ENCODE measurements around the gene SARS1.
"Not testable (repeated sequence)": the region's sequence is repeated elsewhere in the genome, so short reads cannot be mapped to it uniquely, and the experiment has no call there.

SARS1 gene, protein sequence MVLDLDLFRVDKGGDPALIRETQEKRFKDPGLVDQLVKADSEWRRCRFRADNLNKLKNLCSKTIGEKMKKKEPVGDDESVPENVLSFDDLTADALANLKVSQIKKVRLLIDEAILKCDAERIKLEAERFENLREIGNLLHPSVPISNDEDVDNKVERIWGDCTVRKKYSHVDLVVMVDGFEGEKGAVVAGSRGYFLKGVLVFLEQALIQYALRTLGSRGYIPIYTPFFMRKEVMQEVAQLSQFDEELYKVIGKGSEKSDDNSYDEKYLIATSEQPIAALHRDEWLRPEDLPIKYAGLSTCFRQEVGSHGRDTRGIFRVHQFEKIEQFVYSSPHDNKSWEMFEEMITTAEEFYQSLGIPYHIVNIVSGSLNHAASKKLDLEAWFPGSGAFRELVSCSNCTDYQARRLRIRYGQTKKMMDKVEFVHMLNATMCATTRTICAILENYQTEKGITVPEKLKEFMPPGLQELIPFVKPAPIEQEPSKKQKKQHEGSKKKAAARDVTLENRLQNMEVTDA

DNA sequence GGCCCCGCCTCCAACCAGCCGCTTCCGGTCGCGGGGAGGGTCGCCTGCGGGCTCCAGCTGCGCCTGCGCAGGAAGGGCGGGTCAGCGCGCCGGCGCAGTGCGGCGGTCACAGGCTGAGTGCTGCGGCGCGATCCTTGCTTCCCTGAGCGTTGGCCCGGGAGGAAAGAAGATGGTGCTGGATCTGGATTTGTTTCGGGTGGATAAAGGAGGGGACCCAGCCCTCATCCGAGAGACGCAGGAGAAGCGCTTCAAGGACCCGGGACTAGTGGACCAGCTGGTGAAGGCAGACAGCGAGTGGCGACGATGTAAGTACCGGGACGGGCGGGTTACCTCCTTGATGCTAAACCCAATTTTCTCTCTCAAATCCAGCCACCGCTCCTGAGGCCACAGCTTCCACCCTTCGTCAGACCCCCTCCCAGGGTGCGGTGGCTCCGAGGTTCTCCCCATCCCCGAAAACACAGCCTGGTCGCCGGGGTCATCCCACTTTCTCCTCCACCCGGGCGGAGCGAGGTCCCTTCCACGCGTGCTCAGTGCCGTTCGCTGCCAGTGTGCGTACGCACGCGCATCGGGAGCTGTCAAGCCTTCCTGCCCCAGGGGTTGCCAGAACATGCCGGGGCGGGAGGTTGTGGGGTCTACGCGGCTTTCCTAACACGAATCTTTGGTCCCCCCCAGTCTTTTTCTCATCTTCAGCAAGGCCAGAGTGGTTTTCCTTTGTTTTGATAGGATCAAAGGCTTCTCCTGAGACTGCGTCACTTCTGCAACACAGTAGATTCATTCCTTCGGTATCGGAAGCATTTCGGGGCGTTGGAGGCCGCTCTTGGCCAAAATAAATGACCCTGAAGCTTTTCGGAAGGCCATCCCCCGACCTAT is at the start of gene SARS1:
Gene SARS1 (plus strand): TSS at position 95 of the 870 bp plus-strand sequence. CDS start 75 bp downstream, at position 170.
- peaks cover 18 to 27% of the 10 kb centered on the region in 2 donors for H3K36me3 Mint-ChIP-seq
- peak; percentile 57 for DNase-seq
- H3K4me1 Mint-ChIP-seq: peaks cover 25 to 36% of the 10 kb centered on the region in 2 donors
- peak; percentile 90 to 93 for ATAC-seq (replicated peaks)
- peak within 1 kb of the TSS; percentile 96 for H3K27ac Mint-ChIP-seq
- H3K4me3 Mint-ChIP-seq: peak within 1 kb of the TSS; percentile 93 to 99
- H3K27me3 Mint-ChIP-seq: no peaks in the 10 kb centered on the region
- no peaks in the 10 kb centered on the region for H3K9me3 Mint-ChIP-seq

DNA sequence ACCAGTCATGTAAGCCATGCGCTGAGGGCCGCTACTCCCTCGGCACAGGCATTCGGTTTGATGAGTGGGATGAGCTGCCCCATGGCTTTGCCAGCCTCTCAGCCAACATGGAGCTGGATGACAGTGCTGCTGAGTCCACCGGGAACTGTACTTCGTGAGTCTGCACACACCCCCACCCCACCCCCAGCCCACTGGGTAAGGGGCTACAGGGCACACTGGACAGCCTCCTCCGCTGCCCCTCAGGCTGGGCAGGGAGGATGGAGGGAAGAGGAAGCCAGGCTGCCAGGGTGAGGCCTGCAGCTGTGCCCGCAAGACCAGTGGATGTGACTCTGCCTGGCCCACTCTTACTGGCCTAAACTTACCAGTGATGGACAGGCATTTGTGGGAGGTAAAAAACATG is 49.2 kb upstream of the SARS1 start:
- DNase-seq: no peak
- Mint-ChIP-seq H3K4me3 (no peak overlapping the region), H3K27me3 (peaks cover 16 to 17% of the 10 kb centered on the region in 2 donors), H3K4me1 (peaks cover 8 to 10% of the 10 kb centered on the region in 2 donors), H3K9me3 (no peaks in the 10 kb centered on the region), H3K36me3 (no peaks in the 10 kb centered on the region), H3K27ac (peak overlapping the region; percentile 10)
- no peak for ATAC-seq (replicated peaks)

DNA sequence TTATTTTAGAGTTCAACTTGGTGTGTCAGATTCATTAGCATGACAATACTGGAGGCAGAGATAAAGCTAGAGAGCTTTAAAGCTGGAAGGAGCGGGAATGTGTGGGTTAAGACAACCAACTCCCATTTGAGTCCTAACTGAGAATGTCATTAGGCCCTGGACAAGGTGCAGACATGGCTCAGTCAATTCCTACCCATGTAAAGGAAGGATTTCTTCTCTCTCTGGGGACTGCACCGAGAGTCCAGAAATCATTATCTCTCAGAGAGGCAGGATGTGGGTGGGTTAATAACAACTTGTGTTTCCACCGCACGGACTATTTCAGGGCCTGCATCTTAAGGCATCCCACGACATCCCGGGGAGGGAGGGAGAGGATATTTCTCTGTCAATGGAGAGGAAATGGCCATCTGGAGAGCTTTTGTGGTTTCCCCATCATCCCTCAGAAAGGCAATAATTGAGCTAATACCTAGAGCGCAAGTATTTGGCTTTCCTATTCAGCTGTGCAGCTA is 46.7 kb upstream of the SARS1 start:
- Mint-ChIP-seq H3K9me3 (no peaks in the 10 kb centered on the region), H3K27ac (no peak overlapping the region), H3K4me3 (no peak overlapping the region), H3K36me3 (no peaks in the 10 kb centered on the region), H3K4me1 (peaks cover 4 to 6% of the 10 kb centered on the region in 2 donors), H3K27me3 (peaks cover 21 to 22% of the 10 kb centered on the region in 2 donors)
- no peak for DNase-seq
- peak in 1 of 2 donors; percentile 34 for ATAC-seq (replicated peaks)

DNA sequence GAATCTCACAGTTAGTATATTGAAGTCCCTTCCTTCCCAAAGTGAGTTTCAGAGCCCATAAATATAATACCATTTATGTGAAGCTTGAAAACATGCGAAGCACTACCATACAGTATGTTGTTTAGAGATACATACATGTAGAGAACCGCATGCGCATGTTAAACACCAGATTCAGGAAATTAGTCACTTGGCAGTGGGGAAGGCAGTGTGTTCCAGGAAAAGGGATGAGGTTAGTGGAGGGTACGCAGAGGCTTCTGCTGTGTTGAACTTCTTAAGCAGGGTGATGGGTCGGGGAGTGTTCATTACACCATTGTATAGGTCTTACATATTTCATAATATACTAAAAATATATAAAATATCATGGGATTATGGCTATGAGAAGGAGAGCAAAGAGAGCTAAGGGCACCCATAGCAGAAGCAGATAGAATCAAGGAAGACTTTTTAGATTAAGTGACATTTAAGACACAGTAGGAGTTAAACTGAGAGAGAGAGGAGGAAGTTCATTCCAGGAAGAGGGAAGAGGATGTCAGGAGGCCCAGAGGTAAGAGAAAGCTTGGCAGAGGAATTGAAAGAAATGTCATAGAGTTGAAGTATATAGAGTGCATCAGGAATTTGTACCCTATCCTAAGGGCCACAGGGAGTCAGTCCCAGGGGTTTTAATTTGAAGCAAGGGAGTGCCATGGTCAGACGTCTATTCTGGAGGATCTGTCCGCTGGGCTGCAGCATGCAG is 43.5 kb upstream of the SARS1 start:
- no peaks in the 10 kb centered on the region for H3K4me1 Mint-ChIP-seq
- no peak overlapping the region for H3K4me3 Mint-ChIP-seq
- no peak overlapping the region for H3K27ac Mint-ChIP-seq
- ATAC-seq (replicated peaks): no peak
- H3K9me3 Mint-ChIP-seq: no peaks in the 10 kb centered on the region
- peaks cover 19 to 21% of the 10 kb centered on the region in 2 donors for H3K27me3 Mint-ChIP-seq
- H3K36me3 Mint-ChIP-seq: no peaks in the 10 kb centered on the region
- DNase-seq: no peak

DNA sequence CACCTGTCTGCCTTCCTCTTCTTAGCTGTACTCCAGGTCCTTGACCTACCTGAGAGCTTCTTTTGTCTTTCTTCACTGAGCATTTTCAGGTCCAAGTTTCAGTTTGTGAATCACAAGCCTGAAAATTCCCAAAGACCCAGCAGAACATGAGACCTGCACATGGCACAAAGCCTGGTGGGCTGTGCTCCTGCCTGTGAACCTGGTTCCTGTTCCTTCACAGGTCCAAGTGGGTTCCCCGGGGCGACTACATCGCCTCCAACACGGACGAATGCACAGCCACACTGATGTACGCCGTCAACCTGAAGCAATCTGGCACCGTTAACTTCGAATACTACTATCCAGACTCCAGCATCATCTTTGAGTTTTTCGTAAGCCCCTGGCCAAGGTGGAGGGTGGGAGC is 42.1 kb upstream of the SARS1 start:
- ATAC-seq (replicated peaks): no peak
- Mint-ChIP-seq H3K27me3 (peaks cover 19 to 21% of the 10 kb centered on the region in 2 donors), H3K27ac (peak overlapping the region; percentile 9), H3K9me3 (no peaks in the 10 kb centered on the region), H3K4me1 (no peaks in the 10 kb centered on the region), H3K36me3 (no peaks in the 10 kb centered on the region), H3K4me3 (no peak overlapping the region)
- no peak for DNase-seq

DNA sequence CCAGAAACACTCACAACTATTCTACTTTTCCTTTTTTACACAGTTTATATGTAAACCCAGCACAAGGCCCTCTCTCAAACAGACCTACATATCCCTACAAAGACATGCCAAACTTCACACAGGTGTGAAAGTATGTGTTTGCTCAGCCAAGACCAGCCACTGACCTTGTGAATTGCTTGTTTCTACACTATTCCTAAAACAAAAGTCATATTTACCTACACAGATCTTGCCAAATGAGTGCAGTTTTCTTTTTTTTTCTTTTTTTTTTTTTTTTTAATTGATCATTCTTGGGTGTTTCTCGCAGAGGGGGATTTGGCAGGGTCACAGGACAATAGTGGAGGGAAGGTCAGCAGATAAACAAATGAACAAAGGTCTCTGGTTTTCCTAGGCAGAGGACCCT is 37.4 kb upstream of the SARS1 start:
- not testable (repeated sequence) for ATAC-seq (replicated peaks); H3K9me3 Mint-ChIP-seq; H3K27me3 Mint-ChIP-seq; H3K36me3 Mint-ChIP-seq; DNase-seq; H3K4me1 Mint-ChIP-seq; H3K4me3 Mint-ChIP-seq; H3K27ac Mint-ChIP-seq

DNA sequence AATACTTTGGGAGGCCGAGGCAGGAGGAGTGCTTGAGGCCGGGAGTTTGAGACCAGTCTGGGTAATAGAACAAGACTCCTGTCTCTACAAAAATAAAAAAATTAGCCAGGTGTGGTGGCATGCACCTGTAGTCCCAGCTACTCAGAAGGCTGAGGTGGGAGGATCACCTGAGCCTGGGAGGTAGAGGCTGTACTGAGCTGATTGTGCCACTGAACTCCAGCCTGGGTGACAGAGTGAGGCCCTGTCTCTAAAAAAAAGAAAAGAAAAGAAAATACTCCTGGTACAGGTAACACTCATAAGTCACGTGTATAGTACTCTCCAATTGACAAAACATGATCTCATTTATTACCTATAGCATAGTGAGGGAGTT is 33.0 kb upstream of the SARS1 start:
- H3K27ac Mint-ChIP-seq; H3K36me3 Mint-ChIP-seq; DNase-seq; H3K27me3 Mint-ChIP-seq; H3K9me3 Mint-ChIP-seq; ATAC-seq (replicated peaks); H3K4me3 Mint-ChIP-seq; H3K4me1 Mint-ChIP-seq: not testable (repeated sequence)

DNA sequence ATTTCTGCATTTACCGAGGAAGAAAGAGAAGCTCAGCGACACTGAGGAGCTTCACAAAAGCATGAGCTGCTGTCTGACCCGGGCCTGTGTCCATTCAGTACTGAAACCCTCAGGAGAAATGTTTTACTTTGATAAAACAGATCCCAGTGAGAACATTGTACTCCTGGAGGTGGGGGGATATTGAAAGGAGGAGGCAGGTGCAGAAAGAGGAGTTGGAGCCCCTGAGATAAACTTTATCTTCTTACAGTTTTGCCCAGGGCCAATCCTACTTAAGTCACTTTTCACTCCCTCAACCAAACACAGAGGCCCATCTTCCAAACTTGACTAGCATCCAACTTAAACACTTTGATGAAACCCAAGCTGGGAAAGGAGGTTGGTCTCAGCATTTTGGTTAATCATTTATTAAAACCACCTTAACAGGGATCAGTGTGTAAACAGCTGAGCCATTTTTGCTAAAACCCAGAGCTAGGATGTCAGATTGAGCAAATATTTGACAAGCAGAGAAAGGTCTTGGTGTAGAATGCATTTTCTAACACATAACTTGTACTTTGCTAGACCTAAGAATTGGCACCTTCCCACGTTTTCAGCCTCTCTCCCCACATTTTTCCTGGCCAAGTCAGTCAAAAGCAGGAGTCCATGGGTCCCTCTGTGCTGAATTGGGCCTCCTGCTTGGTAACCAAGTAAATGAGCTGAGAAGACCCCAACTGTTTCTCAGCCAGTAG is 32.5 kb upstream of the SARS1 start:
- Mint-ChIP-seq H3K9me3 (no peaks in the 10 kb centered on the region), H3K27me3 (peaks cover 11 to 14% of the 10 kb centered on the region in 2 donors), H3K4me3 (no peak overlapping the region), H3K36me3 (no peaks in the 10 kb centered on the region), H3K27ac (no peak overlapping the region), H3K4me1 (no peaks in the 10 kb centered on the region)
- ATAC-seq (replicated peaks): no peak
- no peak for DNase-seq

DNA sequence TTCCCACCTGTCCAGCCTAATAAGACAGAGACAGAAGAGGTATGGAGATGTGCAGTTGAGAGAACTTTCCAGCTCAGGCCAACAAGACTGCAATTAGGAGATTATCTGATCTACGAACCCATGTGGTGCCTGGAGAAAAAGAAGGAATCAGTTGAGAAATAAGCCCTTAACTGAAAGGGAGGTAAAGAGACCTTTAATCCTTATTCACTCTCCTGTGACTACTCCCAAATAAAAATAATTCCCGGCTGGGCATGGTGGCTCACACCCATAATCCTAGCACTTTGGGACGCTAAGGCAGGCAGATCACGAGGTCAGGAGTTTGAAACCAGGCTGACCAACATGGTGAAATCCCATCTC is 31.9 kb upstream of the SARS1 start:
- no peak for ATAC-seq (replicated peaks)
- H3K4me1 Mint-ChIP-seq: no peaks in the 10 kb centered on the region
- H3K27ac Mint-ChIP-seq: no peak overlapping the region
- DNase-seq: no peak
- H3K9me3 Mint-ChIP-seq: no peaks in the 10 kb centered on the region
- H3K27me3 Mint-ChIP-seq: peaks cover 14% of the 10 kb centered on the region in 2 donors
- no peak overlapping the region for H3K4me3 Mint-ChIP-seq
- H3K36me3 Mint-ChIP-seq: no peaks in the 10 kb centered on the region

DNA sequence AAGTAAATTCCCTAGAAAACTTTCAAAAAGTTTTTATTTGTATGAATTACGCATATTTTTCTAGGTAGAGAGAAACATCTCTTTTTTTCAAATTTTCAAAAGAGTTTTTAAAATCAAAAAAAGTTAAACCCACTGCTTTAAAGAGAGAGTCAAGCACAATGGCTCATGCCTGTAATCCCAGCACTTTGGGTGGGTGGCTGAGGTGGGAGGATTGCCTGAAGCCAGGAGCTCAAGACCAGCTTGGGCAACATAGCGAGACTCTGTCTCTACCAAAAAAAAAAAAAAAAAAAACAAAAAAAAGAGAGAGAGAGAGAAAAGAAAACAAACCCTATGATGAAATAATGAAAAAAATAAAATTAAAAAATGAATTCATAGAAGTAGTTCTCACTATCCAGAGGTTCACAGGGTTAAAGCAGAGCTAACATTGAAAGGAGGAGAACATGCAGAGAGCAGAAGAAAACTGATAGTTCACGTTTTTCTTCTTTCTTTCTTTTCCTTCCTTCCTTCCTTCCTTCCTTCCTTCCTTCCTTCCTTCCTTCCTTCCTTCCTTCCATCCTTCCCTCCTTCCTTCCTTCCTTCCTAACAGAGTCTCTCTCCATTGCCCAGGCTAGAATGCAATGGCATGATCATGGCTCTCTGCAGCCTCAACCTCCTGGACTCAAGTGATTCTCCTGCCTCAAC is 30.5 kb upstream of the SARS1 start:
- DNase-seq (no peak), ATAC-seq (replicated peaks) (no peak)
- H3K36me3 Mint-ChIP-seq: no peaks in the 10 kb centered on the region
- no peaks in the 10 kb centered on the region for H3K4me1 Mint-ChIP-seq
- no peak overlapping the region for H3K27ac Mint-ChIP-seq
- H3K9me3 Mint-ChIP-seq: no peaks in the 10 kb centered on the region
- peaks cover 16% of the 10 kb centered on the region in 2 donors for H3K27me3 Mint-ChIP-seq
- H3K4me3 Mint-ChIP-seq: no peak overlapping the region

DNA sequence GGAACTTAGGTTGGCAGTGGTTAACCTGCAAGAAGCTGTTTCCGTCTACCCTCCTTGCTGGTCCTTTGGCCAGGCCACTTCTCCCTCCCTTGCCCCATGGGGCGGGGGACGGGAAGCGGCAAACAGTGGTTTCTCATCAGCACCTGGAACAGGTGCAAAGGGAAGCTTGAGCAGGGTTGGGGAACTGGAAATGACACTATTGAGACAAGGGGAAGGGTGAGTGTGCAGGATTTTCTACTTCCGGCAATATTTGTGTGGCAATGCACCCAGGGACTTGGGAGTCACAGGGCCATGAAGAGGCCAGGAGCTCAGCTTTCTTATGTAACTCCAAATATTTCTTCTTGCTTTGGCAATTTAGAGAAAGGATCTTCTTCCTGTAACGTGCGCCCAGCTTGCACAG is 29.0 kb upstream of the SARS1 start:
- Mint-ChIP-seq H3K4me3 (no peak overlapping the region), H3K36me3 (no peaks in the 10 kb centered on the region), H3K4me1 (no peaks in the 10 kb centered on the region), H3K27ac (no peak overlapping the region), H3K9me3 (no peaks in the 10 kb centered on the region), H3K27me3 (peaks cover 16 to 18% of the 10 kb centered on the region in 2 donors)
- ATAC-seq (replicated peaks) (no peak), DNase-seq (no peak)

DNA sequence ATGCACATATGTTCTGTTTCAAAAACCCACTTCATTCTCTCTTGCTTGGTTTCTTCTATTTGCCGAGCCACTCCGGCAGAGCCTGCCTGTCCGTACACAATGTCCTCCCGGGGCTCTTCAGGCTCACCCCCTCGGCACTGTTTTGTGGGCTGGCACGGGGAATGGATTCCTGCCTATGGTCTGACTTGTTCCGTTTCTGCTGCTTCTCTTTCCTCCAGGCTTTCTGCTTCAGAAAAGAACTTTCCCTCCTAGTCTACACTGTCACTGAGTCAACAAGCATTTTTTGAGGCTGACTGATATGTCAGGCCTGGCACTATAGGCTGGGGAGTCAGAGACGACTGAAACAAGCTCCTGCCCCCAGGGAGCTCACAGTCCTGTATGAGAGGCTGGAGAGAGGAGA is 28.4 kb upstream of the SARS1 start:
- Mint-ChIP-seq H3K27ac (no peak overlapping the region), H3K4me1 (no peaks in the 10 kb centered on the region), H3K27me3 (peaks cover 16 to 18% of the 10 kb centered on the region in 2 donors), H3K36me3 (no peaks in the 10 kb centered on the region), H3K9me3 (no peaks in the 10 kb centered on the region), H3K4me3 (no peak overlapping the region)
- ATAC-seq (replicated peaks): no peak
- DNase-seq: no peak

All from stimulated activated naive B cell treated with anti-CD40 and anti-IgM and Interleukin-4, amounts not matched to agents 10 μg/mL and 1 μg/mL and 100 μg/mL, for 72 hours (primary cell).